Loucy (cell line): ENCODE data around the gene DOCK9.
"Not testable (repeated sequence)": the region's sequence is repeated elsewhere in the genome, so short reads cannot be mapped to it uniquely, and the experiment has no call there.

Experiments
- H2AFZ ChIP-seq: fragments of 200-600 bp; sonication (generic); 2 replicates; pipeline ENCODE4 v1.6.0; 2016; ENCODE audit warnings: antibody characterized with exemption, mild to moderate bottlenecking, low read length, moderate library complexity
- H3F3A ChIP-seq: fragments of 200-600 bp; 2 replicates; pipeline ENCODE4 v1.6.0; 2016; ENCODE audit warnings: antibody characterized with exemption, low read depth, mild to moderate bottlenecking
- H3K27me3 ChIP-seq: fragments of 200-600 bp; sonication (generic); 2 replicates; pipeline ENCODE4 v1.6.1; 2014; ENCODE audit warnings: low read length, mild to moderate bottlenecking; ENCODE audit not compliant: insufficient read depth, poor library complexity, severe bottlenecking
- H3K36me3 ChIP-seq: fragments of 200-600 bp; sonication (generic); 2 replicates; pipeline ENCODE4 v1.6.1; 2016; ENCODE audit warnings: low read length; ENCODE audit not compliant: insufficient read depth
- H3K4me1 ChIP-seq: fragments of 200-600 bp; sonication (generic); 2 replicates; pipeline ENCODE4 v1.5.1; 2014; ENCODE audit warnings: low read length, mild to moderate bottlenecking; ENCODE audit not compliant: insufficient read depth, poor library complexity, severe bottlenecking
- H3K4me2 ChIP-seq: fragments of 200-600 bp; sonication (generic); 2 replicates; pipeline ENCODE4 v1.6.0; 2014; ENCODE audit warnings: antibody characterized with exemption, low read length, low read depth, mild to moderate bottlenecking; ENCODE audit not compliant: poor library complexity, severe bottlenecking
- H3K4me3 ChIP-seq: fragments of 200-600 bp; sonication (generic); 2 replicates; pipeline ENCODE4 v1.5.1; 2014; ENCODE audit warnings: low read length, mild to moderate bottlenecking, mixed read lengths; ENCODE audit not compliant: poor library complexity, severe bottlenecking
- H3K79me2 ChIP-seq: fragments of 200-600 bp; sonication (generic); 2 replicates; pipeline ENCODE4 v1.6.1; 2014; ENCODE audit warnings: low read length; ENCODE audit not compliant: insufficient read depth
- H3K9ac ChIP-seq: fragments of 200-600 bp; sonication (generic); 2 replicates; pipeline ENCODE4 v1.6.0; 2014; ENCODE audit warnings: mild to moderate bottlenecking, low read depth, low read length, moderate library complexity; ENCODE audit not compliant: poor library complexity, severe bottlenecking
- H3K9me2 ChIP-seq: fragments of 200-600 bp; sonication (generic); replicated peaks from 2 replicates; pipeline ENCODE4 v1.6.1; 2016; ENCODE audit warnings: low read depth, low read length, mixed read lengths
- H3K9me3 ChIP-seq: fragments of 200-600 bp; sonication (generic); 2 replicates; pipeline ENCODE4 v1.6.1; 2014; ENCODE audit warnings: mild to moderate bottlenecking, antibody characterized with exemption, low read length, low read depth; ENCODE audit not compliant: insufficient read depth
- H4K20me1 ChIP-seq: fragments of 200-600 bp; sonication (generic); 2 replicates; pipeline ENCODE4 v1.6.0; 2014; ENCODE audit warnings: antibody characterized with exemption, low read length, mild to moderate bottlenecking; ENCODE audit not compliant: insufficient read depth, poor library complexity, severe bottlenecking
- EZH2phosphoT487 ChIP-seq: fragments of 200-600 bp; IDR thresholded peaks from 2 replicates; pipeline ENCODE4 v1.6.1; 2018; ENCODE audit warnings: antibody characterized with exemption, mild to moderate bottlenecking, moderate library complexity, borderline replicate concordance
- TF ChIP-seq, protein P1 (sequence below): fragments of 200-600 bp; sonication (generic); conservative IDR thresholded peaks from 2 replicates; pipeline ENCODE4 v1.5.1; 2014; ENCODE audit warnings: mild to moderate bottlenecking, antibody characterized with exemption, low read length

The DOCK9 gene

DNA sequence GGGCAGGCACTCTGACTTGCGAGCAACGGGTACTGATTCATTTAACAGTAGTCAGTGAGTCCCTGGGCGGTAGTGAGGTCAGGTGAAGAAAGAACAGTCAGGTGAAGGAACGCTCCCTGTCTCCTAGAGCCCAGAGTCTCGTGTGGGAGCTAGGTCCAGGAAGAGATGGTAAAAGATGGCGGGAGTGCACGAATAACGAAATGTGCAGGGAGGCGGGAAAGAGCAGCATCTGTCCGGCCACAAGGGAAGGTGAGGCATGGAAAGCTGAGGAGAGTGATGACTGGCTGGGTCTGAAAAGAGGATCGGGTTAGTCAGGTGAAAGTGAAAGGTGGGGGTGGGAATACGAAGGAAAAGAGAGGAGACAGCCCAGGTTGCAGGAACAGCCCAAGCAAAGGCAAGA is 161.5 kb downstream of the DOCK9 start:
- H3K4me3 ChIP-seq, result no peak overlapping the region
- H3F3A ChIP-seq, result no peaks in the 10 kb centered on the region
- H3K36me3 ChIP-seq, result no peaks in the 10 kb centered on the region
- no peaks in the 10 kb centered on the region for H3K79me2 ChIP-seq
- H3K9me2 ChIP-seq, result no peaks in the 10 kb centered on the region
- H2AFZ ChIP-seq, result no peak overlapping the region
- H3K9me3 ChIP-seq, result no peaks in the 10 kb centered on the region
- no peaks in the 10 kb centered on the region for H3K27me3 ChIP-seq
- no peaks in the 10 kb centered on the region for H4K20me1 ChIP-seq
- no peak overlapping the region for H3K9ac ChIP-seq
- no peak for TF ChIP-seq EZH2phosphoT487
- TF ChIP-seq, protein P1, sequence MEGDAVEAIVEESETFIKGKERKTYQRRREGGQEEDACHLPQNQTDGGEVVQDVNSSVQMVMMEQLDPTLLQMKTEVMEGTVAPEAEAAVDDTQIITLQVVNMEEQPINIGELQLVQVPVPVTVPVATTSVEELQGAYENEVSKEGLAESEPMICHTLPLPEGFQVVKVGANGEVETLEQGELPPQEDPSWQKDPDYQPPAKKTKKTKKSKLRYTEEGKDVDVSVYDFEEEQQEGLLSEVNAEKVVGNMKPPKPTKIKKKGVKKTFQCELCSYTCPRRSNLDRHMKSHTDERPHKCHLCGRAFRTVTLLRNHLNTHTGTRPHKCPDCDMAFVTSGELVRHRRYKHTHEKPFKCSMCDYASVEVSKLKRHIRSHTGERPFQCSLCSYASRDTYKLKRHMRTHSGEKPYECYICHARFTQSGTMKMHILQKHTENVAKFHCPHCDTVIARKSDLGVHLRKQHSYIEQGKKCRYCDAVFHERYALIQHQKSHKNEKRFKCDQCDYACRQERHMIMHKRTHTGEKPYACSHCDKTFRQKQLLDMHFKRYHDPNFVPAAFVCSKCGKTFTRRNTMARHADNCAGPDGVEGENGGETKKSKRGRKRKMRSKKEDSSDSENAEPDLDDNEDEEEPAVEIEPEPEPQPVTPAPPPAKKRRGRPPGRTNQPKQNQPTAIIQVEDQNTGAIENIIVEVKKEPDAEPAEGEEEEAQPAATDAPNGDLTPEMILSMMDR, result no peak
- H3K4me2 ChIP-seq, result no peak overlapping the region
- H3K4me1 ChIP-seq, result no peaks in the 10 kb centered on the region

DNA sequence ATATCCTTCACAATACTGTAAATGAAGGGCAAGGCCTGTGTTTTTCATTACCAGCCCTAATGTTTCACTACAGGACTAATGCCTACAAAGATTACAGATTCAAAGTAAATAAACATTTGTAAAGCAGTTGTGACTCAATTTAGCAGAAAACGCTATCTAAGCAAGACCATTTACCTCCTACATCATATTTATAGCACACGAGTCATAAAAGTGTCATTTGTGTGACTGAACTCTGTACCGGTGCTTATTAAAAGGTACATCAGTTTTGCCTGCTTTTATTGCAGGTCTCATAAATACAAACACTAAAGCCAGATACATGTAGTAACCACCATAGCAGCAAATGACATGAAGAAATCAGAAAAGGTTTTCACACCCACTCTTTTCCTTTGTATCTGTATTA is 163.9 kb downstream of the DOCK9 start:
- Histone ChIP-seq H3K9ac (no peak overlapping the region), H3K4me3 (no peak overlapping the region), H3K36me3 (no peaks in the 10 kb centered on the region)

DNA sequence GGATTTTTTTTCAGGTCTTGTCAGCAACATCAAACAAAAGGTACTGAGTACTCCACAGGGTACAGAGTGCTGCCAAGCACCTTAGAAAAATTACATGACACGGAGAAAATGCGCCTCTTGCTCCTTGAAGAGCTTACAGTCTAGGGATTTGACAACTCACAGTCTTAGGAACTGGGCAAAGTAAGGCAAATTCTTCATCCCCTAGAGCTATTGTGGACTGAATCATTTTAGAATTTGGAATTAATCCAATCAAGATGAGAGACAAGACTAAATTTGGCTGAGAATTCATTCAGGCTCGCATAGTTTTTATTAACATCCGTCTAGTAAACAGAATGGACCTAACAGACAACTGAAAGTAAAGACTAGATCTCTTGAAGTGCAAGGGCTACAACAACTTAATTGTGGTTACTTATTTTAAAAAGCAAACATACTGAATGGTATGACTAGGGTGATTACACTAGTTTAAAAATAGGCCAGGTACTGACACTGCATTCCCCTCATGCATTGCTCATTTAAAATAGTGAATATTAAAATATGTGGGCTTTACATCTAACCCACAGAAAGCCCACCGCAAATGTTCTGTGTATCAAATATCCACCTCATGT is 165.6 kb downstream of the DOCK9 start:
- not testable (repeated sequence) for H3F3A ChIP-seq, H3K4me3 ChIP-seq, H3K9ac ChIP-seq, H3K79me2 ChIP-seq, H4K20me1 ChIP-seq, H2AFZ ChIP-seq, H3K36me3 ChIP-seq, H3K9me2 ChIP-seq, H3K9me3 ChIP-seq, H3K4me1 ChIP-seq, H3K4me2 ChIP-seq, H3K27me3 ChIP-seq

More for the DNA sequence above, 163.9 kb downstream of the DOCK9 start:
- Histone ChIP-seq H2AFZ (no peak overlapping the region), H3K79me2 (no peaks in the 10 kb centered on the region), H3K9me2 (no peaks in the 10 kb centered on the region), H4K20me1 (no peaks in the 10 kb centered on the region), H3K9me3 (no peaks in the 10 kb centered on the region), H3K27me3 (no peaks in the 10 kb centered on the region), H3F3A (no peaks in the 10 kb centered on the region), H3K4me1 (no peaks in the 10 kb centered on the region), H3K4me2 (no peak overlapping the region)
- no peak for TF ChIP-seq EZH2phosphoT487
- TF ChIP-seq, protein P1, result no peak

DNA sequence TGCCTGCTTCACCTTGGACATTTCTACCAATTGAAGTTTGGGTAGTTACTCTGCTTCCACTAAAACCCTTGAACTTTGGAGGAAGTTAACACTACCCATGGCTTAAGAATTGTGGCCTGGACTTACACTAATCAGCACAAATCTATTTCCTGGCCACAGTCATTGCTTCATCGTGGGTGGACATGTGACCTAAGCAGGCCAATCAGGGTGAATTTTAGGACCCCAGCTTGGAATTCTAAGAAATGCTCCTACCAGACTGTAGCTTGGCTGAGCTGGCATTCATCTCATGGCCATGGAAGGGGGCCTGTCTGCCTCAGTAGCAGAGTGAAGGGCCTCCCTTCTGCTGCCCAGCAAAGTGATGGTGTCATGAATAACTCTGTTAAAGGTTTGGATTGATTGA is 167.1 kb downstream of the DOCK9 start:
- no peaks in the 10 kb centered on the region for H3K9me3 ChIP-seq
- H3K4me2 ChIP-seq, result no peak overlapping the region
- TF ChIP-seq, protein P1, result no peak
- TF ChIP-seq EZH2phosphoT487, result no peak
- H3K36me3 ChIP-seq, result no peaks in the 10 kb centered on the region
- H3K9me2 ChIP-seq, result no peaks in the 10 kb centered on the region
- H3K27me3 ChIP-seq, result no peaks in the 10 kb centered on the region
- H3K4me3 ChIP-seq, result no peak overlapping the region
- no peaks in the 10 kb centered on the region for H3K4me1 ChIP-seq
- H3K79me2 ChIP-seq, result no peaks in the 10 kb centered on the region
- no peaks in the 10 kb centered on the region for H3F3A ChIP-seq
- no peak overlapping the region for H2AFZ ChIP-seq
- no peak overlapping the region for H3K9ac ChIP-seq
- no peaks in the 10 kb centered on the region for H4K20me1 ChIP-seq
